GM19397 (cell line): Measurements from ENCODE around the gene KLF1.

Experiments
- ATAC-seq: cut with Tn5 transposase; IDR thresholded peaks from one replicate; pipeline ENCODE4 v1.9.1; 2021; ENCODE audit warnings: mild to moderate bottlenecking, moderate library complexity; ENCODE audit not compliant: unreplicated experiment

The KLF1 gene

GRCh38 chr19:12838886-12839756 lies 47.9 kb downstream of the KLF1 start:
- no peak for ATAC-seq

- no peak for ATAC-seq
Measured at GRCh38 chr19:12838182-12838885, 48.7 kb downstream of the KLF1 start, which contains the start of gene MAST1. TSS of gene MAST1 (plus strand) at chr19:12838515. CDS start at chr19:12838573, 58 bp downstream.

GRCh38 chr19:12837225-12837624 lies 49.8 kb downstream of the KLF1 start:
- no peak for ATAC-seq

- ATAC-seq, result no peak
Measured at GRCh38 chr19:12836529-12836863, 50.5 kb downstream of the KLF1 start.

- ATAC-seq, result no peak
Measured at GRCh38 chr19:12834976-12835757, 51.8 kb downstream of the KLF1 start.

GRCh38 chr19:12834566-12834943 lies 52.4 kb downstream of the KLF1 start, which contains the start of gene RTBDN:
TSS of gene RTBDN (minus strand) at chr19:12834579. CDS start at chr19:12829979, 4,600 bp downstream.
- ATAC-seq, result no peak
